HL-60 (cell line): Measurements from ENCODE around the gene GAS2.

Source experiments
- DNase-seq, 2 experiments: peaks; one replicate each; pipeline ENCODE4 v3.0.0-alpha.2; 2010 to 2020; ENCODE audit warnings: low read depth in 1 of 2, low spot score in 1 of 2
- H3K27ac ChIP-seq: fragments of 250-450 bp; sonication (Bioruptor Pico); replicated peaks from 2 replicates; pipeline ENCODE4 v1.5.1; 2020; ENCODE audit warnings: mild to moderate bottlenecking, moderate library complexity
- H3K27me3 ChIP-seq: fragments of 250-450 bp; sonication (Bioruptor Pico); 2 replicates; pipeline ENCODE4 v1.5.1; 2021; ENCODE audit warnings: mild to moderate bottlenecking, moderate library complexity; ENCODE audit not compliant: insufficient read depth, poor library complexity, severe bottlenecking
- H3K4me3 ChIP-seq: replicated peaks from 2 replicates; pipeline ENCODE4 v1.5.1; 2011; ENCODE audit warnings: mild to moderate bottlenecking, control low read depth, low read length; ENCODE audit not compliant: insufficient read depth
- CTCF ChIP-seq: IDR thresholded peaks from one replicate; pipeline ENCODE4 v1.5.1; 2011; ENCODE audit warnings: low read length, control low read depth, inconsistent platforms; ENCODE audit not compliant: insufficient read depth
- GABPA ChIP-seq: IDR thresholded peaks from 2 replicates; pipeline ENCODE4 v1.6.1; 2012; ENCODE audit warnings: low read depth
- POLR2AphosphoS5 ChIP-seq: IDR thresholded peaks from 2 replicates; pipeline ENCODE4 v1.6.1; 2012; ENCODE audit warnings: low read depth
- REST ChIP-seq: IDR thresholded peaks from 2 replicates; pipeline ENCODE4 v1.6.1; 2012; ENCODE audit warnings: low read depth; ENCODE audit not compliant: insufficient replicate concordance
- SPI1 ChIP-seq: IDR thresholded peaks from 2 replicates; pipeline ENCODE4 v1.6.1; 2012; ENCODE audit warnings: low read depth, mild to moderate bottlenecking, borderline replicate concordance

GAS2 gene

GRCh38 chr11:22829231-22830081 is 163.0 kb downstream of the GAS2 start, which contains the start of gene SVIP:
TSS of gene SVIP (minus strand) at chr11:22829801. CDS start at chr11:22829748, 53 bp downstream.
- H3K4me3 ChIP-seq: peak within 1 kb of the TSS; percentile 77
- TF ChIP-seq POLR2AphosphoS5: peak; percentile 69
- TF ChIP-seq GABPA: peak; percentile 75
- TF ChIP-seq SPI1: peak; percentile 19; the same call in 1 of the 2 replicates
- no peak for TF ChIP-seq REST
- TF ChIP-seq CTCF: peak; percentile 62
- H3K27me3 ChIP-seq: no peaks in the 10 kb centered on the region
- peak; percentile 83 to 94 for DNase-seq
- peak within 1 kb of the TSS; percentile 79 for H3K27ac ChIP-seq

GRCh38 chr11:22830082-22830414 is 163.6 kb downstream of the GAS2 start:
- Histone ChIP-seq H3K27me3 (no peaks in the 10 kb centered on the region), H3K27ac (no peak overlapping the region), H3K4me3 (peak overlapping the region; percentile 77)
- no peak for TF ChIP-seq REST
- no peak for TF ChIP-seq SPI1
- no peak for TF ChIP-seq POLR2AphosphoS5
- TF ChIP-seq CTCF: no peak
- no peak for TF ChIP-seq GABPA
- no peak for DNase-seq

GRCh38 chr11:22832315-22833015 is 166.1 kb downstream of the GAS2 start:
- H3K27ac ChIP-seq: no peak overlapping the region
- TF ChIP-seq GABPA (no peak), CTCF (no peak), POLR2AphosphoS5 (no peak), SPI1 (no peak), REST (no peak)

More at GRCh38 chr11:22832315-22833015, 166.1 kb downstream of the GAS2 start:
- DNase-seq: no peak
- no peaks in the 10 kb centered on the region for H3K27me3 ChIP-seq
- H3K4me3 ChIP-seq: no peak overlapping the region
